IPS-15b (cell line): ENCODE data around the gene MARCHF9.
A peak's percentile ranks its signal among the peaks of the same experiment; 100 is the strongest.
"Not testable (repeated sequence)": the region's sequence is repeated elsewhere in the genome, so short reads cannot be mapped to it uniquely, and the experiment has no call there.

ENCODE experiments used
- H3K27me3 ChIP-seq: one replicate; pipeline ENCODE4 v1.6.1; 2013; ENCODE audit warnings: low read length; ENCODE audit not compliant: control insufficient read depth, insufficient read depth
- H3K36me3 ChIP-seq: one replicate; pipeline ENCODE4 v1.6.1; 2013; ENCODE audit warnings: low read length; ENCODE audit not compliant: control insufficient read depth, insufficient read depth
- H3K4me1 ChIP-seq: one replicate; pipeline ENCODE4 v1.6.1; 2013; ENCODE audit warnings: mild to moderate bottlenecking, low read length; ENCODE audit not compliant: control insufficient read depth, insufficient read depth
- H3K4me3 ChIP-seq: one replicate; pipeline ENCODE4 v1.5.1; 2013; ENCODE audit warnings: low read depth, low read length
- H3K9ac ChIP-seq: one replicate; pipeline ENCODE4 v1.6.1; 2013; ENCODE audit warnings: low read depth, mild to moderate bottlenecking, low read length
- H3K9me3 ChIP-seq: one replicate; pipeline ENCODE4 v1.6.1; 2013; ENCODE audit warnings: mild to moderate bottlenecking, low read length; ENCODE audit not compliant: control insufficient read depth, insufficient read depth

Gene MARCHF9

DNA sequence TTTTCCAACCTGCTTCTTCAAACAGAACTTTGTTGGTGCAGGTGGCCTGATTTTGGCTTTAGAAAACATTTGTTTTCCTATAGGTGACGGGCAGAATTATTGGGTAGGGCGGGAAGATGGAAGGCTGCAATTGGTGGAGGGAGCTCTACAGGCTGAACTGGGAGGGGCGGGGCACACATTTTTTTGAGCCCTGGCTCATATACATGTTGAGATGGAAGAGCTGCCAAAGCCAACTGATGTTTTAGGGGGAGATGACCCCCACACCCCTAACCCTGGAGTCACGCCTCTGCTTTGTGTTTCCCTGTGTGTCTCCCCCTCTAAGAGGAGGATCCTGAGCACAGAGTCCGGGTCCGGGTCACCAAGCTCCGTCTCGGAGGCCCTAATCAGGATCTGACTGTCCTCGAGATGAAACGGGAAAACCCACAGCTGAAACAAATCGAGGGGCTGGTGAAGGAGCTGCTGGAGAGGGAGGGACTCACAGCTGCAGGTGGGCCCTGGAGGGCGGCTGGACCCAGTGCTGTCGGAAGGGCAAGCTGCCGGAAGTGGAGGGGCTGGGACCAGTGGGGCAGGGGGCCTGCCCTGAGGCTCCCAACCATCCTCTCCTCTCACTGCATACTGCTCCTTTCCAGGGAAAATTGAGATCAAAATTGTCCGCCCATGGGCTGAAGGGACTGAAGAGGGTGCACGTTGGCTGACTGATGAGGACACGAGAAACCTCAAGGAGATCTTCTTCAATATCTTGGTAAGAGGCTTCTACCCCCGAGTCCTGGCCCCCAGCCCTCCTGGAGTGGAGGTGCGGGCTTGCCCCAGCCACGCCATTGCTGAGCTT is 34.9 kb upstream of the MARCHF9 start:
- H3K4me3 ChIP-seq = no peak overlapping the region
- H3K9ac ChIP-seq = no peak overlapping the region
- H3K27me3 ChIP-seq = peaks cover 22% of the 10 kb centered on the region
- H3K9me3 ChIP-seq = no peaks in the 10 kb centered on the region
- H3K4me1 ChIP-seq = no peaks in the 10 kb centered on the region
- H3K36me3 ChIP-seq = peaks cover 8% of the 10 kb centered on the region

DNA sequence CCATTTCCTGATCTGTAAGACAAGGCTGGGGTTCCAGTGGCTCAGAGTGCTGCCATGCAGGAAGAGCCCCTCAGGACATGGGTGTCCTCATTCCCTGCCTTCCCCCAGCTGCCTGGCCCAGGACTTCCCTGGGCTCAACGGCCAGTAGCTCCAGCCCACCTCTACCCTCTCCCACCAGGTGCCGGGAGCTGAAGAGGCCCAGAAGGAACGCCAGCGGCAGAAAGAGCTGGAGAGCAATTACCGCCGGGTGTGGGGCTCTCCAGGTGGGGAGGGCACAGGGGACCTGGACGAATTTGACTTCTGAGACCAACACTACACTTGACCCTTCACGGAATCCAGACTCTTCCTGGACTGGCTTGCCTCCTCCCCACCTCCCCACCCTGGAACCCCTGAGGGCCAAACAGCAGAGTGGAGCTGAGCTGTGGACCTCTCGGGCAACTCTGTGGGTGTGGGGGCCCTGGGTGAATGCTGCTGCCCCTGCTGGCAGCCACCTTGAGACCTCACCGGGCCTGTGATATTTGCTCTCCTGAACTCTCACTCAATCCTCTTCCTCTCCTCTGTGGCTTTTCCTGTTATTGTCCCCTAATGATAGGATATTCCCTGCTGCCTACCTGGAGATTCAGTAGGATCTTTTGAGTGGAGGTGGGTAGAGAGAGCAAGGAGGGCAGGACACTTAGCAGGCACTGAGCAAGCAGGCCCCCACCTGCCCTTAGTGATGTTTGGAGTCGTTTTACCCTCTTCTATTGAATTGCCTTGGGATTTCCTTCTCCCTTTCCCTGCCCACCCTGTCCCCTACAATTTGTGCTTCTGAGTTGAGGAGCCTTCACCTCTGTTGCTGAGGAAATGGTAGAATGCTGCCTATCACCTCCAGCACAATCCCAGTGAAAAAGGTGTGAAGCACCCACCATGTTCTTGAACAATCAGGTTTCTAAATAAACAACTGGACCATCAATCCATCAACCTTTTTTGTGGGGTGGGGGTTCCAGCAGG is 34.0 kb upstream of the MARCHF9 start:
- Histone ChIP-seq H3K9ac (no peak overlapping the region), H3K4me1 (no peaks in the 10 kb centered on the region), H3K9me3 (no peaks in the 10 kb centered on the region), H3K4me3 (no peak overlapping the region), H3K36me3 (peaks cover 5% of the 10 kb centered on the region), H3K27me3 (peaks cover 29% of the 10 kb centered on the region)

GRCh38 chr12:57721846-57722608 is 32.9 kb upstream of the MARCHF9 start:
- not testable (repeated sequence) for H3K9me3 ChIP-seq, H3K36me3 ChIP-seq

DNA sequence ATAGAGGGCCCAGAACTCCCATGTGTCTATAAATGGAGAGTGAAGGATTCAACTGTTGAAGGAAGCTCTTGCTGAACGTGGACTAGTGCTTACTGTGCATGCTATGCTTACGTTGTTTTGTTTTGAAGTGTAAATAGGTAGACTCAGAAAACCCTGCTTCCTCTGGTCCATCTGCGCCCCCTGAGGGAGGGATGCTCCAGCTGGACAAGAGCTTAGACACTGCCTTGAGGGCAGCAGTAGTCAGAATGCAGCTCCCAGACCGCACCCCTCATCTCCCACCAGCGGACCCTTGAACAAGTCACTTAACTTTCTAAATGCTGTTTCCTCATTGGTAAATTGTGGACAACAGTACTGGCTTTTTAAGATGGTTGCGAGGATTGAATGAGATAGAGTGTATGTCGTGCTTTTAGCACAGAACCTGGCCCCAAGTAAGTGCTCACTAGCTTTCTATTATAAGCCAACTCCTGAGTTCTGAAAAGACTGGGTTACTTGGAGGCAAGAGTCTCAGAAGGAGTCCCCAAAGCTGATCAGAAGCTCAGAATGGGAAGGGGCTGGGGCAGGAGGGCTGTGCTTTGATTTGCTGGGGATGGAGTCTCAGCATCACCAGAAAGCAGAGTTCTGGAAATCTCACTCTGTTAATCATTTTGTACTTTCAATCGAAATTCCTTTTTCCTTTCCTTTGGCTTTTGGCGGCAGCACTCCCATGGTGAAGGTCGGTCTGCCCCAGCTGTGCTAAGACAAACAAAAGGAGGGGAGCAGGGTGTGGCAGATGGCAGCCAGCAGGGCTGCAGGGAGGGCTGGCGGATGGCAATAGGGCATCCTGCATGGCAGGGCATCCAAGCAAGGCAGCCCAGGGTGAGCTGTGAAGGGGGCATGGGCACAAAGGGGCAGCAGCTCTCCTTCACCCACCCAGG is 31.9 kb upstream of the MARCHF9 start:
- H3K4me3 ChIP-seq = no peak overlapping the region
- peaks cover 48% of the 10 kb centered on the region for H3K27me3 ChIP-seq
- H3K9me3 ChIP-seq = no peaks in the 10 kb centered on the region
- peaks cover 5% of the 10 kb centered on the region for H3K36me3 ChIP-seq
- H3K9ac ChIP-seq = no peak overlapping the region
- H3K4me1 ChIP-seq = no peaks in the 10 kb centered on the region

More at GRCh38 chr12:57721846-57722608, 32.9 kb upstream of the MARCHF9 start:
- H3K9ac ChIP-seq, H3K4me1 ChIP-seq, H3K4me3 ChIP-seq: not testable (repeated sequence)
- peaks cover 38% of the 10 kb centered on the region for H3K27me3 ChIP-seq

- Histone ChIP-seq H3K36me3 (peaks cover 5% of the 10 kb centered on the region), H3K9ac (no peak overlapping the region), H3K4me3 (no peak overlapping the region), H3K9me3 (no peaks in the 10 kb centered on the region), H3K4me1 (no peaks in the 10 kb centered on the region), H3K27me3 (peaks cover 54% of the 10 kb centered on the region)
These were observed 31.3 kb upstream of the MARCHF9 start for GRCh38 chr12:57723630-57723962.

GRCh38 chr12:57724003-57724935 is 30.6 kb upstream of the MARCHF9 start:
- Histone ChIP-seq H3K9ac (no peak overlapping the region), H3K4me3 (no peak overlapping the region), H3K36me3 (peaks cover 5% of the 10 kb centered on the region), H3K27me3 (peaks cover 59% of the 10 kb centered on the region), H3K4me1 (no peaks in the 10 kb centered on the region), H3K9me3 (no peaks in the 10 kb centered on the region)

DNA sequence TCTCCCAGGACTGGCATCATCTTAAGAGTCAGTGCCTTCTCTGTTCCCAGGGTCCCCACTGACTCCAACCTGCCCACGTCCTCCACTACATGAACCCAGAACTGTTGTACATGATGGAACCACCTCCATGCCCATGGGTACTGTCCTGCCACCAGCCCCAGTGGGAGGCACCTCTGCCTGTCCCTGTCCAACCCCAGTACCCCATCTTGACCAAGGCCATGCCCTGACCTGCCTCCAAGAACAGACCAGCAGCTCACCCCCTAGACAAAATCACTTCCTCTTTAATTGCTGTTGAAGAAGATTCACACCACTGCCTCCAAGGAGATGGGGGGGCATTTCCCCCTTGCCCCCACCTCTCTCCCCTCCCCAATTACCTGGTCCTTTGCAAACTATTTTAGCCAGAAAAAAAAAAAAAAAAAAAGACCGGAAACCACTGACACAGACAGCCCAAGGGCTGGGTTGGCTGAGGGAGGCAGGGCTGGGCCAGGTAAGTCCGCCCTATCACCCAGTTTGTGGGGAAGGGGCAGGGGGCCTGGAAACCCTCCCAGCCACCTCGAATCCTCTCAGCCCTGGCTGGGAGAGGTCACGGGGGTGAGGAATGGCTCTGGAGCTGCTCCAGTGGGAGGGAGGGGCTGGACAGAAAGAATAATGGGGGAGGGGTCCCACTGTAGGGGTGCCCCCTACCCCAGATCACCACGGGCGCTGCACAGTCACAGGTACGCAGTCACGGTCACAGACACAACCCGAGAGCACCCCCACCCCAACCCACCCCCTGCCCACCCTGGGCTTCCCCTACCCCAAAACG is 29.8 kb upstream of the MARCHF9 start:
- H3K27me3 ChIP-seq = peaks cover 68% of the 10 kb centered on the region
- H3K9ac ChIP-seq = no peak overlapping the region
- peak overlapping the region; percentile 18 for H3K4me3 ChIP-seq
- H3K4me1 ChIP-seq = no peaks in the 10 kb centered on the region
- no peaks in the 10 kb centered on the region for H3K9me3 ChIP-seq
- H3K36me3 ChIP-seq = peaks cover 4% of the 10 kb centered on the region

DNA sequence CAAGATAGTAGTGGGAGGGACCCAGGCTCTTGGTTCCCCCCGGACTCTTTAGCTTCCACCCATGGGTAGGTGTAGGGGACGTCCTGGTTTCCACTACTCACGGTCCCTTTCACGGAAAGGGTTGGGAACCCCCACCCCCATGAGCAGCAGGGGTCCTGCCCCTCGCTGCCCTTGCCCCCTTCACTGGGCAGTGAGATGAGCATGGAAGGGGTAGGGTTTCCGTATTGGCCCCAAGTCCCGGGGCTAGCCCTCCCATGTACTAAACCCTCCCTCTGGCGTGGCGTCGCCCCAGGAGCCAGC is 29.1 kb upstream of the MARCHF9 start:
- no peaks in the 10 kb centered on the region for H3K9me3 ChIP-seq
- no peaks in the 10 kb centered on the region for H3K4me1 ChIP-seq
- peaks cover 74% of the 10 kb centered on the region for H3K27me3 ChIP-seq
- no peaks in the 10 kb centered on the region for H3K36me3 ChIP-seq
- H3K4me3 ChIP-seq = peak overlapping the region; percentile 75
- no peak overlapping the region for H3K9ac ChIP-seq

DNA sequence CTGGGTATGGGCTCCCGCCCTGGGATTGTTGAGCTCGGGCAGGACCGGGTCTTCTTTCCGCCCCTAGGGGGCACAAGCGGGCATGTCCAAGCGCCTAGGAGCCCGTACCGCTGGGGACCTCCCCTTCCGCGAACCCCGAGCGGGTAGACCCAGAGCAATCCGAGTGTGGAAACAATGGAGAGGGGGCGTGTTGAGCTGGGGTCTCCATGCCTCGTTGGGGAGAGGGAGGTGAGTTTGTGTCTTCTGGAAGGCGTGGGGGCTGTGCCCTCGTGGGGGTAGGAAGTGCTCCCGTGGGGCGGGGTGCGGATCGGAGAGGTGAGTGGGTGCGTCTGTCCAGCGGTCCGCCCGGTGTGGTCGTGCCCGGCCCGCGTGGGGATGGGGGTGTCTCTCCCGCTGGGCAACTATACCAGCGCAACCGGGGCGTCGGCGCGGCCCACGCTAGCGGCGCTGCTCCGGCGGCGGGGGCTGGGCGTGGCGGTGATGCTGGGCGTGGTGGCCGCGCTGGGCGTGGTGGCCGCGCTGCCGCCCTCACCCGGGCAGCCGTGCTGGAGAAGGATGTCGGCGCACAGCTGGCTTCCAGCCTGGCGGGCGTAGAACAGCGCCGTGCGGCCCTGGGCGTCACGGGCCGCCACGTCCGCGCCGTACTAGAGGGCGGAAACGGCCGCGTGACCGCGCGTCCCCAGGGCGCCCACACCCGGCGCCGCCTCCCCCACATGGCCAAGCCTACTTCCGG is 28.6 kb upstream of the MARCHF9 start:
- peaks cover 80% of the 10 kb centered on the region for H3K27me3 ChIP-seq
- no peaks in the 10 kb centered on the region for H3K36me3 ChIP-seq
- no peaks in the 10 kb centered on the region for H3K4me1 ChIP-seq
- H3K4me3 ChIP-seq = peak overlapping the region; percentile 75
- H3K9me3 ChIP-seq = no peaks in the 10 kb centered on the region
- no peak overlapping the region for H3K9ac ChIP-seq
